HG03108 (cell line): ENCODE results near the gene NFIC.
"Not testable (repeated sequence)": the region's sequence is repeated elsewhere in the genome, so short reads cannot be mapped to it uniquely, and the experiment has no call there.

Source experiments
- ATAC-seq: cut with Tn5 transposase; IDR thresholded peaks from one replicate; pipeline ENCODE4 v1.9.1; 2021; ENCODE audit warnings: moderate library complexity; ENCODE audit not compliant: unreplicated experiment

Gene NFIC

DNA sequence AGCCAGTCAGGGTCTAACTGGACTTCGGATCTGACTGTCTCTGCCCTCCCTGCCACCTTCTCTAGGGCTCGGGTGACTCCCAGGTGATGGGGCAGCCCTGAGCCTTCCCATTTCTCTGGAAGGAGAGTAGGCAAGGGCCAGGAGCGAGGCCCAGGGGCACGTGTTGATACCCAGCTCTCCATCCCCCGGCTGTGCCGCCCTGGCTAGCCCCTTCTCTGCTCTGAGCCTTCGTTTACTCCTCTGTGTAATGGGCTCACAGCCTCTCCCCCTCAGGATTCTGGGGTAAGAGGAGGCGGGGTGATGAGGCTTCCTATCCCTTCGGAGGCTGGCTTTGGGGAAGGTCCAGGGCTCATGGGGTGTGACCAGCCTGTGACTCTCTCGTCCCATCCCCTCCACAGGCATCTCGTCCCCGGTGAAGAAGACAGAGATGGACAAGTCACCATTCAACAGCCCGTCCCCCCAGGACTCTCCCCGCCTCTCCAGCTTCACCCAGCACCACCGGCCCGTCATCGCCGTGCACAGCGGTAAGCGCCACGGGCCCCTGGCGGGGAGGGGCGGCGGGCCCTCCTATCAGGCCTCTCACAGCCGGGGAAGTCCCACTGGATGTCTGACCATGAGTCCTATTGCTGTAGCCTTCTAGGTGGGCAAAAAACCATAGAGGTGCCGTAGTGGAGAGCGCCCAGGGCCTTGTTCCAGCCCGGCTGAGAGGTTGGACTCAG, 82.4 kb downstream of the NFIC start:
- ATAC-seq, result no peak

DNA sequence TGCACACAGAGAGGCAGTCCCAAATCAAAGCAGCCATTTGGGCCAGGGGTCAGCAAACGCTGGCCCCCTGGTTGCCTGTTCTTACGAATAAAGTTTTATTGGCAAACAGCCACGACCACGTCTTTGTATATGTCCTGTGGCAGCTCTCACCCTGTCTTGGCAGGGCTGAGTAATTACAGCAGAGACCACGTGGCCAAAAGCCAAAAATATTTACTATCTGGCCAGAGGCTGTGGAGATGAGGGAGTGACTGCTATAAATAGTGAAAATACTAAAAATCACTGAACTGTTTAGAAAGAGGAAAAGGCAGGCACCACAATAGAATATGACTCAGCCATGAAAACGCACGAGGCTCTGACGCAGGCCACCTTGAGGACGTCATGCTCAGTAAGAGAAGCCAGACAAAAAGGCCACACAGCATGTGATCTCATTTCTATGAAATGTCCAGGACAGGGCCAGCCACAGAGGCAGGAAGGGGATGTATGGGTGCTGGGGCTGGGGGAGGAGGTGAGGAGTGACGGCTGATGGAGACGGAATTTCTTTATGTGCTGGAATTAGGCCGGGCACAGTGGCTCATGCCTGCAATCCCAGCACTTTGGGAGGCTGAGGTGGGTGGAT, 84.5 kb downstream of the NFIC start:
- ATAC-seq, result no peak

DNA sequence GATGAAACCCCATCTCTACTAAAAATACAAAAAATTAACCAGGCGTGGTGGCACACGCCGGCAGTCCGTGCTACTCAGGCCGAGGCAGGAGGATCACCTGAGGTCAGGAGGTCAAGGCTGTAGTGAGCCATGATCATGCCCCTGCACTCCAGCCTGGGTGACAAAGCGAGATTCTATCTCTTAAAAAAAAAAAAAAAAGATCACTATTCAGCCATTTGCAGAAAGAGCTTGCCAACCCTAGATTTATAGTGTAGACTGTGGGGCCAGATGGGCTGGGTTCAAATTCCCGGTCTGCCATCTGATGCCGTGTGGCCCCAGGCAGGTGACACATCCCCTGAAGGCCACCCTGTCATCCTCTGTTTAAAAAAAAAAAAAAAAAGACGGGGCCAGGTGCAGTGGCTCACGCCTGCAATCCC, 85.1 kb downstream of the NFIC start:
- no peak for ATAC-seq

DNA sequence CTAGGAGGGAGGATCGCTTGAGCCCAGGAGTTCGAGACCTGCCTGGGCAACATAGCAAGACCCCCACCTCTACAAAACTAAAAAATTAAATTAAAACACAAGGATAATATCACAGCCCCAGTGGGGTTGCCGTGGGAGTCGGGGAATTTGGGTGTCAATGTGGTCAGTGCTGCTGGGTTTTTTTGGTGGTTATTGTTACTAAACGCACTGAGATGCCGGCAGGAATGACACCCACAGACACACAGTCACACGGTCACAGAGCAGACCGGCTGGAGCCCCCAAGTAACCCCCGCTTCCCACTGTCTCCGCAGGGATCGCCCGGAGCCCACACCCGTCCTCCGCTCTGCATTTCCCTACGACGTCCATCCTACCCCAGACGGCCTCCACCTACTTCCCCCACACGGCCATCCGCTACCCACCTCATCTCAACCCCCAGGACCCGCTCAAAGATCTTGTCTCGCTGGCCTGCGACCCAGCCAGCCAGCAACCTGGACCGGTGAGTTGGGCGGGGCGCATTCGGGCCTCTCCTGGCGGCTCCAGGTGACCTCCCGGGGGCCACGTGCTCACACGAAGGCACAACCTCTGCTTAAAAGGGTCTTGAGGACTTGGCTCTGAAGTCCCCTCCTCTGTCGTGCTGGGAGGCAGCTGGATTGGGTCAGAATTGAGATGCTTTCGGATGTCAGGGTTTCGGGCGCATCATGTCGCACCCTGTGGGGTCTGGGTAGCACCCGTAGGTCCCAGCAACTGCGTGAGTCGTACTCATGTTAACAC, 86.0 kb downstream of the NFIC start:
- ATAC-seq, result no peak

DNA sequence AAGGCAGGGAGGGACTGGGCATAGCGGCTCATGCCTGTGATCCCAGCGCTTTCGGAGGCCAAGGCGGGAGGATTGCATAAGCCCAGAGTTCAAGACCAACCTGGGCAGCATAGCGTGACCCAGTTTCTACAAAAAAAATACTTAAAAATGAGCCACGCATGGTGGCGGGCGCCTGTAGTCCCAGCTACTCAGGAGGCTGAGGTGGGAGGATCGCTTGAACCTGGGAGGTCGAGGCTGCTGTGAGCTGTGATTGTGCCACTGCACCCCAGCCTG, 86.5 kb downstream of the NFIC start:
- not testable (repeated sequence) for ATAC-seq

DNA sequence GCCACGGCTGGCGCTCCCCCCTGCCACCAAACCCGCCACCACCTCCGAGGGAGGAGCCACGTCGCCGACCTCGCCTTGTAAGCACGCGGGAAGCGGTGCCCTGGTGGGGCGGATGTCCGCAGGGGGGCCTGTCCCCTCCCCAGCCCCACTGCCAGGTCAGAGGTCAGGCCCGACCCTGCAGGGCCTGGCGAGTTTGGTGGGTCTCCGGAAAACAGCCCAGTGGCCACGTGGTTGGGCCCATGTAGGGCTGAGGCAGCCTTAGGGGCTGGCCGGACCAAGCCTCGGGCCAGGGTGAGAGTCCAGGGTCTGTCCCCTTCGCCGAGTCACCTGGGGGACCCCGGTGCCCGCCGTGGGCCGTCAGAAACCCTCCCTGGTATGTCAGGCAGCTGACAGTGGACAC, 87.5 kb downstream of the NFIC start:
- ATAC-seq, result no peak

DNA sequence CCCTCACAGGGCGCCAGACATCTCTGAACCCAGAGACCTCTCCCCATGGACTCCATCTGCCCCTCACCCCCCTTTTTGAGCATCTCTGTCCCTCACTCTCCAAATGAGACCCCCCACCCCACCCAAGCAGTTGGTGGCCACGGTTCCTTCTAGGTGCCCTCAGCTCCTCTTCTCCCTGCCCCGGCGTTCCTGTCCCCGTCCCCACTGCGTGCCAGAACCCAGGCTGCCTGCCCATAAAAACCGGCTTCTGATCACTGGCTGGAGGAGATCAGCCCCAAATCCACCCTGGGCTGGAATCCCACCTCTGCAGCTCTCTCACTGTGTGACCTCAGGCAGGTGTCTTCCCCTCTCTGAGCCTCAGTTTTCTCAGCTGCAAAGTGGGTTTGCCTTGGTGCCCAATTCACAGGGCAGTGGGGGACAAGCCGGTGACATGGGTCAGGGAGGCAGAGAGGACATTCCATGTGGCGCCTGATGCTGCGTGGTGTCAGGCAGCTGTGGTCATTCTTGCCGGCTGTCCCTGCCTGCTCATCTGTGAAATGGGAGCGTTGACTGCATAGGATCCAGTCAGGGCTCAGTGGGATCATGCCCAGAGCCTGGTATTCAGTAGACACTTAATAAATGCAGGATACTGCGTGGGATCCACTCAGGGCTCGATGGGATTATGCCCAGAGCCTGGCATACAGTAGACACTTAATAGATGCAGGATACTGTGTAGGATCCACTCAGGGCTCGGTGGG, 88.4 kb downstream of the NFIC start:
- no peak for ATAC-seq

DNA sequence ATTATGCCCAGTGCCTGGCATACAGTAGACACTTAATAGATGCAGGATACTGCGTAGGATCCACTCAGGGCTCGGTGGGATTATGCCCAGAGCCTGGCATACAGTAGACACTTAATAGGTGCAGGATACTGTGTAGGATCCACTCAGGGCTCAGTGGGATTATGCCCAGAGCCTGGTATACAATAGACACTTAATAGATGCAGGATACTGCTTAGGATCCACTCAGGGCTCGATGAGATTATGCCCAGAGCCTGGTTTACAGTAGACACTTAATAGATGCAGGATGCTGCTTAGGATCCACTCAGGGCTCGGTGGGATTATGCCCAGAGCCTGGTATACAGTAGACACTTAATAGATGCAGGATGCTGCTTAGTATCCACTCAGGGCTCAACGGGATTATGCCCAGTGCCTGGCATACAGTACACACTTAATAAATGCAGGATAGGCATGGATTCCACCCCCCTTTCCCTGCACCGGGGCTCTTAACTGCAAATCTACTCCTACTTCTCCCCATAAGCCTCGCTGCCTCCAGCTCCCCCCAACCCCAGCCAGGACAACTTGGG, 89.1 kb downstream of the NFIC start:
- ATAC-seq, result no peak

DNA sequence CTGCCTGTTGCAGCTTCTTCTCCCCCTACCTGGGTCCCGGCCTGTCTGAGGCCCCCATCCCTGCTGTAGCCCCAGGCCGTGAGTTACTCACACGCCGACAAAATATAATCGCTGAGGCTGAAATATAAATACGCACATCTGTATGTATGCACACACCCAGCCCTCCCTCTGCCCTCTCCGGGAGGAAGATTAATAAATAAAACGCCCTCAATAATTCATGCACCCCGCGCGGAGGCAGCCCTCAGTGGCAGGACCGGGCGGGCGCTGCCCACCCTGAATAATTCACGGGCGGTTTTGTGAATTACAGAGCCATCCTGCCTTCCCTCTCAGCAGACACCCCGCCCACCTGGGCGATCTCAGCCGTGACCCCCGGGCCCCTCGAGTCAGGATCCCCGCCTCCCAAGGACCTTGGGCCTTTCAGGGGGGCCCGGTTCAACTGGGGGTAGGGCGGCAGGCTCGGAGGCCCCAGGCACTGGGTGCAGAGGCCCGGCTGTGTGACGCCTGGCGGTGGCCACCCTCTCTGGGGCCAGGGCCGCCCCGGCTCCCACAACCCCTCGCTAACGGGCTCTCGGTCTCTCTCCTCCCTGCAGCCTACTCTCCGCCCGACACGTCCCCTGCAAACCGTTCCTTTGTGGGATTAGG, 89.7 kb downstream of the NFIC start:
- ATAC-seq, result no peak

DNA sequence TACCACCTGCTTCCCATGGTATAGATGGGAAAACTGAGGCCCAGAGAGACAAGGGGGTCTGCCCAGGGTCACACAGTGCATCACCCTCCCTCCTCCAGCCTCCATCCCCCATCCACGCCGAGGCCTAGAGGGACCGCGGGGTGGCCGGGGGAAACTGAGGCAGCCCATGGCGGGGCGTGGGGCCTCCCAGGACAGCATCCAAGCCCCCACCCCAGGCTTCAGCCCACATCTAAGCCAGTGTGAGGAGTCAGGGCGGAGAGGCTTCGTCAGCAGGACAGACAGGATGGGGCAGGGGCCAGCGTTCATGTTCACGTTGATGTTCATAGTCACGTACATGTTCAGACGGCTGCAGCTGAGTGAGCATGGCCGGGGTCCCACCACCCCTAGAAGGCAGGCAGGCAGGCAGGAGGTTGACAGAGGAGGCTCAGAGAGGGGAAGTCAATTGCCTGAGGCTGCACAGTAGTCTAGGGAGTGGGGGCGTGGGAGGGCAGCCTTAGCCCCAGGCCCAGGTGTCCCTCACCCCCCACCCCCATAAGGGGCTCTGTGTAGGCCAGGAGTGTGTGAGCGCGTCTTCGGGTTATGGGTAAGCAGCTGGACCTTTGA, 90.6 kb downstream of the NFIC start:
- no peak for ATAC-seq

DNA sequence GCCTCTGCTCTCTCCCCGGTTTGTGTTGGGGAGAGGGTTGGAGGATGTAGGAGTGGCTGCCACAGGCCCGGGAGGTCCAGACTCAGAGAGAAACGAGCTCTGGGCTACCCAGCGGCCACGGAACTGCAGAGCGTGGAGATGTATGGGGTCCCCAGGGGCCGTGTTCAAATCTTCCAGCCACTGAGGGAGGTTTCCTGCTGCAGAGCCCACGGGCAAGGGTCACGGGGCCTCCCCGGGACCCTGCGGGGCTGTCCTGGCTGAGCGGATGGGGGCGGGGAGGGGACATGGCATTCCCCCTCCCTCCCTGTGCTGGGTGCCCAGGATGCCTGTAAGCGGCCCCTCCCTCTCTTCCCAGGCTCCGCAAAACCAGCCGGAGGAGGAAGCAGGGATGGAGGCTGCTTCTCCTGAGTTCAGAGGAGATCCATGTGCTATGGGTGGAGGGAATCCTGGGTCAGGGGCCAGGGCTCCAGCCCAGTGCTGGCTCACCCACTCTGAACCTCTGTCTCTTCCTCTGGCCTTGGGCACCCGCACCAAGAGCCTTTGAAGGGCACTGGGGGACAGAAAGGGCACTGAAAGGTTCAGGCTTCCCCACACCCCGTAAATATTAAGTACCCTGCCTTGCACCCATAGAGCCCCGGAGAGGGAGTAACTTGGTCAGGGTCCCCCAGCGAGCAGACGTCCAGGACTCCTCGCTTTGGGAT, 91.3 kb downstream of the NFIC start:
- no peak for ATAC-seq

DNA sequence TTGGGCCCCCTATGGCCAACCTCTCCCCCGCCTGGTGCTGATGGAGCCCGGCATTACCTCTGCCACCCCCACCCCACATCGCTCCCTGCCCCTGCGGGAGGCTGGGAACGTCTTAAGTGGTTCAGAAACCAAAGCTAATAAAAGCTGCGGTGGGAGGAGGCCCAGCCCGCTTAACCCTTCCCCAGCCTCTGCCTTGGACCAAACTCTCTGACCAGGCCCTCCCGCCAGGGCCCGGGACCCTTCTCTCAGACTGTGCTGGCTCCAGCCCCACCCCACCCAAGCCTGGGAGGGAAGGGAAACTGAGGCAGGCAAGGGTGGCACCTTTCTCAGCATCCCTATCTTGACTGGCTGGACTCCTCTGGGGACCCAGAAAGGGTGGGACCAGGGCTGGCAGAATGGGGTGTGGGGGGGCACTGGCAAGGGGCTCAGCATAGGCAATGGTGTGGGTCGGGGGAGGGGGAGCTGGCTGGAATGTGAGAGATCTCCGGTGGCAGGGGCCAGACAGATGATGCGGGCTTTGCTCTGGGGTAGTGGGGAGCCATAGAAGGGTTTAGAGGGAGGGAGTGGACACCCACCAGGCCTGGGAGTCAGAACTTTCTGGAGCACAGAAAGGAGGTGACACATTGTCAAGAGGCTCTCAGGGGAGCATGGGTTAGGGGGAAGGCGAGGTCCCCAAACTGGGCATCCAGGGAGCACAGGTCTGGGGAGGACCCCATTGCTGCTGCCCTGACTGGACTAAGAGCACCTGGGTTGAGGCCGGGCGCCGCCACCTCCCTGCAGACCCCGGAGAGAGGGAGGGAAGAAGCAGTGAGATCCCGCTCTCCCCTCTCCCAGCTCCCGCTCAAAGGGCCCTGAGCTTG, 92.1 kb downstream of the NFIC start:
- ATAC-seq, result no peak

DNA sequence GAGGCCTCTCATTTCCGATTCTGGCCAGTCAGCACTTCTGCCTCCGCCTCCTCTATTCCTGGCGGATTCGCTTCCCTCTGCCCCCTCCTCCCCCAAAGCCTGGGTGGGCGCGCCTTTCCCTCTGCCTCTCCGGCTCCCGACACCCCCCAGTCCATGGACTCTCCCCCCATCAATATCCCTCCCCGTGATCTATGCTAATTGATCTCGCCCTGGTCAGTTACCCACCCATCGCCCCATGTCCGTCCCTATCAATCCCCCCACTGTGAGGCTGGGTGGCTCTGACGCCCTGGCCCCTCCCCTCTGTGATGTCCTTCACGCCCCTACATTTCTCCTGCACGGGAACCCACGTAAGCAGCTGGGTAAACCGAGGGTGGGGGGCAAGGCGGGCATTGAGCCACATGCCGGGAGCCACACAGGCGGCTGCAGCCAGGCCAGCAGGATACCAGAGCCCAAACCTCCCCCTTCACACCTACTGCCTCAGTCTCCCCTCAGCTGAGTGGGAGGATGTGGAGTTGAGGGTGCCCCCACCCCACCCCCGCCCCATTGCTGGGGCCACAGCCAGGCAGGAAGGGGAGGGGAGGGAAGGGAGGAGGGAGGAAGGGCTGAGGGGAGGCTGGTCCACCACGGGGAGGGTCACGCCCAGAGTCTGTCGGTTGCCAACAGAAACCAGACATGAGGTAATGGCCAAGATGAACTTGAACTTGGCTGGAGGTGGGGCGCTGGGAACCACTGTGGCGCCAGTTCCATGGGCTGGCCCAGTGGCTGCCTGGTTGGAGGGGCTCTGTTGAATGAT, 92.9 kb downstream of the NFIC start:
- ATAC-seq, result no peak

DNA sequence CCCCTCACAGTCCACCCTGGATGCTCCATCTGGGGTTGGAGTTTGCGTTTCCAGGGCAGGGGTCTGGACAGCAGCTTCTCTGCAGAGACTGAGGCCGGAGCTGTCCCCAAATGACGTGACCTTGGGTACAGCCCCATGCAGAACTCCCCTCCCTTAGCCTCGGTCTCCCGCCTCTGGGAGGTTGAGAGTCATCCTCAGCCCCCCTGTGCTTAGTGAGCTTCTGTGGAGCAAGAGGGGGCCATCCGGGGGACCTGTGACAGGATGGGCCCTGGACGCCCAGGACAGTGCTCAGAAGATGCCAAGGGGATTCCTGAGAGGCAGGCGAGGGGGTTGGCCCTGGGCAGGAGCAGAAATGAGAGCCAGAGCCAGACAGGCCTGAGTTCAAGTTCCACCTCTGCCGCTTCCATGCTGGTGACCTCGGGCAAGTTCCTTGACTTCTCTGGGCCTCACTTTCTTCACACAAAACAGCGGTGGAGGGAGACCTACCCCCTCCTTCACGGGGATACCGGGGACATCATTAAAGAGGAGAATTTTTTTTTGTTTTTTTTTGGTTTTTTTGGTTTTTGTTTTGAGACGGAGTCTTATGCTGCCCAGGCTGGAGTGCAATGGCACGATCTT, 93.7 kb downstream of the NFIC start:
- no peak for ATAC-seq

DNA sequence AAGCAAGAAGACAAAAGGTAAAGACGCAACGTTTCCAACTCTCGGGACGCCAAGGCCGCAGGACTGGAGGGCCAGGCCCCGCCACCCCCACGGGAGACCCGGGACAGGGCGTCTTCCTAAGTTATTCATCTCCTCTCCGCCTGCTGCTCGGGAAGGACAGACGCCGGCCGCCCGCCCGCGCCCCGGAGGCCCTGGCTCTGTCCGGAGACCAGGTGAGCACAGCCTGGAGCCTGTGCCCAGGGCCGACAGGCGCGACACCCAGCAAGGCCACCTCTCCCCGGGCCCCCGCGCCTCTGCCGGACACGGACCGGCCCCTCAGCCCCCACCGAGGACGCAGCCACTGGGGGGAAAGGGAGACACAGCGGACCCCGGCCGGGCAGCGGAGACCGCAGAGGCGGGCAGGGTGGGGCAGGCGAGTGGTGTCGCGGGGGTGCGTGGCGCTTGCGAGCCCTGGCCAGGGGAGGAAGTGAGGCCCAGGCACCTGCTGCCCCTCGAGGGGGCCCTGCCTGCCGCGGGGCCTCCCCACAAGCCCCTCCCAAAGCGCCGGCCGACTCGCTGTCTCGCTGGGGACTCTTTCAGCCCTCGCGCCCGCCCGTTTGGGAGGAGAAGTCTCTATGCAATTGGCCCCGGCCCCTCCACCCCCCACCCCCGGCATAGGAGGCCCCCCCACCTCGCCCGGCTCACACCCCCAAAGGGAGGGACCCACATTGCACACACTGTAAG, 96.8 kb downstream of the NFIC start:
- ATAC-seq, result no peak

DNA sequence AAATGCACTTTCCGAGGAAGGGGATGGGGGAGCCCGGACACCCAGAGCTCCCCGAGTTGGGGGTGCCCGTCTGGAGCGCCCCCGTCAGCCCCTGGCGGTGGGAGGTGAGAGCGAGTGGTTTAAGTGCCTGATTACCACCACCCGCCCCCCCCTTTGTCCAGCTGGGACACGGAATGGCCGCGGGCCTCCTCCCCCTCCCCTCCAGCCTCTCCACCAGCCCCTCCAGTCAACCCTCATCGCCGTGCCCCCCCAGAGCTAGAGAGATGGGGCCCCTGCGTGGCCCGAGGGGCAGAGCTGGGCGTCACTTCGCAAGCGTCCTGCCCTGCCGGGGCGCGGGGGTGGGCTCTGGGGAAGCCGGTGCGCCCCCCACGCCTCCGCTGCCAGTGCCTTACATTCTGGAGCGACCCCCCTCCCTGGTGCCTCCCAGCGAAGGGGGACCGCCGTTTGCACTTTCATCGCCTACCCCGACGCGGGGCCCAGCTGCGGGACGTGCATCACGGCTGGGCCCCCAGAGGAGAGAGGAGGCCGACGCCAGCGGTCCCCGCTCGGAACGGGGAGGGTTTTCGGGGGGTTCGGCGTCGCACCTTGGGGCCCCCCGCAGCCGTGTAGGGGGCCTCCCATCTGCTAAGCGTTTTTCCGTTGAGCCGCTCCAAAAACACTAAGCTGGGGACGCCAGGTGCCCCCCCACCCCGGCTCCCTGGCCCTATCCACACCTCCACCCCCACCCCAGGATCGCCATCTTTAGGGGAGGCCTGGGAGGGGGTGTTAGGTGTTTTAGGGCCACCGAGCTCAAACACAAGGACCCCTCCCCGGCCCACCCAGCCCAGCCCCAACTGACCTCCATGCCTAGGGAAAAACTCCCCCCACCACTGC, 97.6 kb downstream of the NFIC start:
- no peak for ATAC-seq
